ENCODE data around the gene ZNF445.
"Not testable (repeated sequence)": the region's sequence is repeated elsewhere in the genome, so short reads cannot be mapped to it uniquely, and the experiment has no call there.

The ZNF445 gene

DNA sequence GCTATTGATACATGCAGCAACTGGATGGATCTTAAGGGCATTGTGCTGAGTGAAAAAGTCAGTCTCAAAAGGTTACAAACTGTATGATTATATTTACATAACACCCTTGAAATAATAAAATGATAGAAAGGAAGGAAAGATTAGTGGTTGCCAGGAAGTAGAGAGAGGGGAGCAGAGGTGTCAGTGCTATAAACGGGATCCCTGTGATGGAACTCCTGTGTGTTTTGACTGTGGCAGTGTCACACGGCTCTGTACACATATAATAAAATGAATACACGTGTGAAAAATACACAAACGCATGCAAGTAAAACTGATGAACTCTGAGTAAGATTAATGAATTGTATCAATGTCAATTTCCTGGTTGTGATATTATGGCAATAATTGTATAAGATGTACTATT lies 78.6 kb downstream of the ZNF445 start:
- no peak for DNase-seq (ENCODE audit: low spot score)

DNA sequence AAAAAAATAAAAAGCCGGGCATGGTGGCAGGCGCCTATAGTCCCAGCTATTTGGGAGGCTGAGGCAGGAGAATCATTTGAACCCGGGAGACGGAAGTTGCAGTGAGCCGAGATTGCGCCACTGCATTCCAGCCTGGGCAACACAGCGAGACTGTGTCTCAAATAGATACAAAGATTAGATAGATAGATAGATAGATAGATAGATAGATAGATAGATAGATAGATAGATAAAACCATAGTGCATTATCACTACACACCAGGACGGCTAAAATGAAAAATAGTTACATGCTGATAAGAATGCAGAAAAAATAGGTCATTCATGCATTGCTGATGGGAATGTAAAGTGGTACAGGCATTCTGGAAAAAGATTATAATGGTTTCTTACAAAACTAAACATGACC lies 79.2 kb downstream of the ZNF445 start:
- DNase-seq (ENCODE audit: low spot score): not testable (repeated sequence)

DNA sequence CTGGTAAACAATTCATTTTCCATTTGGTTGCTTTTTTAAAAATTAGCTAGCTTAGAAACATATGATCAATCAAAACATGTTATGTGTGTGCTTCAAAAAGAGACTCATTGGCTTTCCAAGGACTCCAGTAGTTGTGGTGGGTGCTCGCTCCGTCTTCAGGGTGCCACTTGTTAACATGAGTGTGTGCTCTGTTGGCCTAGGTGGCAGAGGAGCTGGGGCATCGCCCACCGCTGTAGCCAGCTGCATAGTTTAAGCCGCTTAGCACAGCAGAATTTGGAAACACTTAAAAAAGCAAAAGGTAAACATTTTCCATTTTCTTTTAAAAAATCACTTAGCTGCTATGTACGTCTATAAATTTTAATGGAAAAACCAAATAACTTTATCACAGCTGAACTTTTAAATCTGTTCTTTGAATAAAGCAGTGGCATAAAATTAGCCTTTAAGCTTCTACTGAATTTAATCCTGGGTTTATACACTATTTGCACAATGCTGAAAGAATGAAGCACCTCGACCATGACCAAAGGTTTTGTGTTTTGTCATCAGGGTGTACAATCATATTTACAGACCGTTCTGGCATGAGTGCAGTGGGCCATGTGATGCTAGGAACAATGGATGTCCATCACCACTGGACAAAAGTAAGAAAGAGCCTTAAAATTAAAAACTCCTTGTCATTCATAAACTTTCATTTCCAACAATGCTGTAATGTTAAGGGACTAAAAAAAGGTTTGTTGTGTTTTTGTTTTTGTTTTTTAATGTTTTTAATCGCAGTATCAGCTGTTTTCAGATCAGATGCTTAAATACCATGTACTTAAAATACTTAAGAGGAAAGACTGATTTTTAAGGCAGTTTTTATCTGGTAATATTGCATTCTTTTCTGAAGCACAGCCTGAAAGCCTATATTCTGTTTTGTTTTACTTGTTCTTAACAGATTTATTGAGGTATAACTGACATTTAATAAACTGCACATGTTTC lies 81.0 kb downstream of the ZNF445 start:
- no peak for DNase-seq (ENCODE audit: low spot score)

DNA sequence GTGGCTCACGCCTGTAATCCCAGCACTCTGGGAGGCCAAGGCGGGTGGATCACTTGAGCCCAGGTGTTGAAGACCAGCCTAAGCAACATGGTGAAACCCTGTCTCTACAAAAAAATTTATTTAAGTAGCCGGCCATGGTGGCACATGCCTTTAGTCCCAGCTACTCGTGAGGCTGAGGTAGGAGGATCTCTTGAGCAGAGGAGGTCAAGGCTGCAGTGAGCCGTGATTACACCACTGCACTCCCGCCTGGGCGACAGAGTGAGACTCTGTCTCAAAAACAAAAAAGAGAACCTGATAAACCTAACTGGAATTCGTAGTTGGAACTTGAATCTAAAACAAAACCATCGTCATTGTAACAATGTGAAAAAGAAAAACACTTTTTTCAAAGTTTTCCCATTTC lies 81.8 kb downstream of the ZNF445 start:
- DNase-seq (ENCODE audit: low spot score): no peak

DNA sequence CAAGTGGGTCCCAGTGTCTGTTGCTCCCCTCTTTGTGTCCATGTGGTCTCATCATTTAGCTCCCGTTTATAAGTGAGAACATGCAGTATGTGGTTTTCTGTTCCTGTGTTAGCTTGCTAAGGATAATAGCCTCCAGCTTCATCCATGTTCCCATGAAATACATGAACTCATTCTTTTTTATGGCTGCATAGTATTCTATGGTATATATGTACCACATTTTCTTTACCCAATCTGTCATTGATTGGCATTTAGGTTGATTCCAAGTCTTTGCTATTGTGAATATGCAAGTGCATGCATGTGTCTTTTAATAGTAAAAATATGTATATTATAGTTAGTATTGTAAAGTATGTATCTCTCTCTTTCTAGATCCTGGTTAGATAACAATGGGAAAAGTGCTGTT lies 85.0 kb downstream of the ZNF445 start:
- no peak for DNase-seq (ENCODE audit: low spot score)

DNA sequence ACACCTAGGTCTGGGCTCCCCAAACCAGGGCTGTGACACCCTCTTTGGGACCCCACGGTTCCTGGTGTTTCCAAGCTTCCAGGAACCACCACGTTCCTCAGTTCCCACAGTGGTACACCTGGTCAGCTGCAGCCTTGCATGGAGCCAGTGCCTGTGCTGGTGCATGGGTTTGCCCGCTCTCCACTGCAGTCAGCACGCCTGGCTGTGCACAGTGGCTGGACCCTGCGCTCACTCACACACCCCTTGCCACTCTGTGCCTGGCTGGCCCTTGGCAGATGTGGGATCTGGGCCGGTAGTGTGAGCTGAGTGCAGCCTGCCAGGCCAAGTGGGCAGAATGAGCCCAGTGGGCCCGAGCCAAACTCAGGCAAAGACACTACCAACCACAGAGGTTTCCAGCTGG lies 90.1 kb downstream of the ZNF445 start:
- no peak for DNase-seq (ENCODE audit: low spot score)
